K562 (cell line): ENCODE results near the gene THAP11. TPM values are rescaled to one million over a fixed set of nuclear protein-coding genes. Genes with fewer than 3 reads are reported as not detected.

Experiments used
- CGGBP1 ChIP-seq: fragments of 250-450 bp; sonication (Bioruptor Pico); IDR thresholded peaks from 2 replicates; pipeline ENCODE4 v1.9.0; 2021; ENCODE audit warnings: mild to moderate bottlenecking
- HCFC1 ChIP-seq: IDR thresholded peaks from 2 replicates; pipeline ENCODE4 v1.6.1; 2012; ENCODE audit warnings: low read depth, low read length, improper control_type of control experiment
- HDAC2 ChIP-seq: fragments of 450-650 bp; IDR thresholded peaks from 2 replicates; pipeline ENCODE4 v1.6.1; 2016; ENCODE audit warnings: mild to moderate bottlenecking
- HIVEP1 ChIP-seq: fragments of 250-450 bp; sonication (Bioruptor Pico); IDR thresholded peaks from 2 replicates; pipeline ENCODE4 v1.4.0; 2020; ENCODE audit warnings: mild to moderate bottlenecking
- HNRNPK ChIP-seq: fragments of 200-400 bp; formaldehyde crosslinking; IDR thresholded peaks from one replicate; pipeline ENCODE4 v1.6.1; 2018; ENCODE audit warnings: mild to moderate bottlenecking, low read depth, low read length; ENCODE audit not compliant: poor library complexity, severe bottlenecking
- MECOM ChIP-seq: fragments of 250-450 bp; sonication (Bioruptor Pico); IDR thresholded peaks from 2 replicates; pipeline ENCODE4 v1.8.0; 2022; ENCODE audit warnings: inconsistent platforms
- MLLT1 ChIP-seq, 2 experiments: fragments of 450-650 bp; IDR thresholded peaks; 2 replicates each; pipeline ENCODE4 v1.6.1; 2016
- MTA3 ChIP-seq: fragments of 450-650 bp; formaldehyde crosslinking; IDR thresholded peaks from 2 replicates; pipeline ENCODE4 v1.6.1; 2017; ENCODE audit warnings: mild to moderate bottlenecking, borderline replicate concordance
- NFRKB ChIP-seq: fragments of 450-650 bp; IDR thresholded peaks from 2 replicates; pipeline ENCODE4 v1.6.1; 2016; ENCODE audit warnings: low read depth
- TAF9B ChIP-seq: fragments of 450-650 bp; IDR thresholded peaks from 2 replicates; pipeline ENCODE4 v1.6.1; 2018; ENCODE audit warnings: mild to moderate bottlenecking; ENCODE audit not compliant: partially characterized antibody
- TBL1XR1 ChIP-seq, 2 experiments: IDR thresholded peaks; 2 replicates each; pipeline ENCODE4 v1.6.1; 2012; ENCODE audit warnings: improper control_type of control experiment in 2 of 2, low read length in 2 of 2, mild to moderate bottlenecking in 1 of 2
- ZNF511 ChIP-seq: sonication (generic); formaldehyde crosslinking; IDR thresholded peaks from 2 replicates; pipeline ENCODE4 v1.8.0; 2022; ENCODE audit warnings: mild to moderate bottlenecking, missing genetic modification reagents
- polyA plus RNA-seq, 8 experiments: library from polyadenylated mRNA; depleted of rRNA in 4 of 8; stranded (reverse) in 5 of 8; unstranded in 3 of 8; fragments of >200 nt; fragmentation: Nextera tagmentation in 2 of 8; fragmentation: Illumina TruSeq in 1 of 8; extraction: Ambion mirVana in 2 of 8; extraction: Trizol in 1 of 8; gene quantifications; 2 replicates each; pipeline versions ENCODE4 v1.2.1 to v1.2.3, GENCODE V29; 2011 to 2014; ENCODE audit warnings: inconsistent platforms in 1 of 8, missing spikeins in 1 of 8
- total RNA-seq, 7 experiments: library from RNA; depleted of rRNA in 6 of 7; stranded (reverse); fragments of >200 nt in 6 of 7; fragmentation: Illumina TruSeq in 2 of 7; extraction: Trizol in 2 of 7; gene quantifications; 2 replicates each; pipeline versions ENCODE4 v1.2.1 to v1.2.3, GENCODE V29; 2011 to 2021; ENCODE audit warnings: low replicate concordance in 1 of 7
- TF ChIP-seq, protein P1 (sequence below): sonication (generic); formaldehyde crosslinking; IDR thresholded peaks from 2 replicates; pipeline ENCODE4 v1.8.0; 2022; ENCODE audit warnings: mild to moderate bottlenecking, missing genetic modification reagents
- TF ChIP-seq, protein P2 (sequence below), 3 experiments: fragments of 200-800 bp in 1 of 3; fragments of 250-450 bp in 1 of 3; fragments of 450-650 bp in 1 of 3; sonication (Bioruptor Pico) in 1 of 3; sonication (Bioruptor generic) in 1 of 3; formaldehyde crosslinking in 1 of 3; IDR thresholded peaks; 2 replicates each; pipeline versions ENCODE4 v1.6.1 to v1.8.0; 2016 to 2022; ENCODE audit warnings: mild to moderate bottlenecking in 2 of 3, missing genetic modification characterization in 2 of 3, missing compliant biosample characterization in 1 of 3, moderate library complexity in 1 of 3

Gene THAP11
- total and polyA plus RNA-seq, 9 of the 15 experiments (the other 6 are each of a cell fraction or from before 2014, with no cell fraction given) = 2.4 to 31.6 (median 21.4) TPM

GRCh38 chr16:67833415-67834241 is 8.5 kb upstream of the THAP11 start (continued):
- TF ChIP-seq MLLT1 (IDR thresholded peaks at IDR 0.05) (no peak), MECOM (CRISPR knock-in tag) (no peak), HNRNPK (no peak), HIVEP1 (CRISPR knock-in tag) (no peak), ZNF511 (peak; percentile 94), HCFC1 (peak; percentile 99), NFRKB (peak; percentile 45; the same call in 1 of the 2 replicates), HDAC2 (no peak; the same call in 1 of the 2 replicates), TAF9B (peak; percentile 75), MTA3 (peak; percentile 50; the same call in 1 of the 2 replicates), TBL1XR1 (IDR thresholded peaks at IDR 0.05; ENCODE audit: low read length in 2 of 2) (peak in 1 of 2 experiments; percentile 79; a peak in 1 of 4 replicates), CGGBP1 (no peak)
- TF ChIP-seq, protein P1, sequence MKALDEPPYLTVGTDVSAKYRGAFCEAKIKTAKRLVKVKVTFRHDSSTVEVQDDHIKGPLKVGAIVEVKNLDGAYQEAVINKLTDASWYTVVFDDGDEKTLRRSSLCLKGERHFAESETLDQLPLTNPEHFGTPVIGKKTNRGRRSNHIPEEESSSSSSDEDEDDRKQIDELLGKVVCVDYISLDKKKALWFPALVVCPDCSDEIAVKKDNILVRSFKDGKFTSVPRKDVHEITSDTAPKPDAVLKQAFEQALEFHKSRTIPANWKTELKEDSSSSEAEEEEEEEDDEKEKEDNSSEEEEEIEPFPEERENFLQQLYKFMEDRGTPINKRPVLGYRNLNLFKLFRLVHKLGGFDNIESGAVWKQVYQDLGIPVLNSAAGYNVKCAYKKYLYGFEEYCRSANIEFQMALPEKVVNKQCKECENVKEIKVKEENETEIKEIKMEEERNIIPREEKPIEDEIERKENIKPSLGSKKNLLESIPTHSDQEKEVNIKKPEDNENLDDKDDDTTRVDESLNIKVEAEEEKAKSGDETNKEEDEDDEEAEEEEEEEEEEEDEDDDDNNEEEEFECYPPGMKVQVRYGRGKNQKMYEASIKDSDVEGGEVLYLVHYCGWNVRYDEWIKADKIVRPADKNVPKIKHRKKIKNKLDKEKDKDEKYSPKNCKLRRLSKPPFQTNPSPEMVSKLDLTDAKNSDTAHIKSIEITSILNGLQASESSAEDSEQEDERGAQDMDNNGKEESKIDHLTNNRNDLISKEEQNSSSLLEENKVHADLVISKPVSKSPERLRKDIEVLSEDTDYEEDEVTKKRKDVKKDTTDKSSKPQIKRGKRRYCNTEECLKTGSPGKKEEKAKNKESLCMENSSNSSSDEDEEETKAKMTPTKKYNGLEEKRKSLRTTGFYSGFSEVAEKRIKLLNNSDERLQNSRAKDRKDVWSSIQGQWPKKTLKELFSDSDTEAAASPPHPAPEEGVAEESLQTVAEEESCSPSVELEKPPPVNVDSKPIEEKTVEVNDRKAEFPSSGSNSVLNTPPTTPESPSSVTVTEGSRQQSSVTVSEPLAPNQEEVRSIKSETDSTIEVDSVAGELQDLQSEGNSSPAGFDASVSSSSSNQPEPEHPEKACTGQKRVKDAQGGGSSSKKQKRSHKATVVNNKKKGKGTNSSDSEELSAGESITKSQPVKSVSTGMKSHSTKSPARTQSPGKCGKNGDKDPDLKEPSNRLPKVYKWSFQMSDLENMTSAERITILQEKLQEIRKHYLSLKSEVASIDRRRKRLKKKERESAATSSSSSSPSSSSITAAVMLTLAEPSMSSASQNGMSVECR = peak; percentile 95
- TF ChIP-seq, protein P2, sequence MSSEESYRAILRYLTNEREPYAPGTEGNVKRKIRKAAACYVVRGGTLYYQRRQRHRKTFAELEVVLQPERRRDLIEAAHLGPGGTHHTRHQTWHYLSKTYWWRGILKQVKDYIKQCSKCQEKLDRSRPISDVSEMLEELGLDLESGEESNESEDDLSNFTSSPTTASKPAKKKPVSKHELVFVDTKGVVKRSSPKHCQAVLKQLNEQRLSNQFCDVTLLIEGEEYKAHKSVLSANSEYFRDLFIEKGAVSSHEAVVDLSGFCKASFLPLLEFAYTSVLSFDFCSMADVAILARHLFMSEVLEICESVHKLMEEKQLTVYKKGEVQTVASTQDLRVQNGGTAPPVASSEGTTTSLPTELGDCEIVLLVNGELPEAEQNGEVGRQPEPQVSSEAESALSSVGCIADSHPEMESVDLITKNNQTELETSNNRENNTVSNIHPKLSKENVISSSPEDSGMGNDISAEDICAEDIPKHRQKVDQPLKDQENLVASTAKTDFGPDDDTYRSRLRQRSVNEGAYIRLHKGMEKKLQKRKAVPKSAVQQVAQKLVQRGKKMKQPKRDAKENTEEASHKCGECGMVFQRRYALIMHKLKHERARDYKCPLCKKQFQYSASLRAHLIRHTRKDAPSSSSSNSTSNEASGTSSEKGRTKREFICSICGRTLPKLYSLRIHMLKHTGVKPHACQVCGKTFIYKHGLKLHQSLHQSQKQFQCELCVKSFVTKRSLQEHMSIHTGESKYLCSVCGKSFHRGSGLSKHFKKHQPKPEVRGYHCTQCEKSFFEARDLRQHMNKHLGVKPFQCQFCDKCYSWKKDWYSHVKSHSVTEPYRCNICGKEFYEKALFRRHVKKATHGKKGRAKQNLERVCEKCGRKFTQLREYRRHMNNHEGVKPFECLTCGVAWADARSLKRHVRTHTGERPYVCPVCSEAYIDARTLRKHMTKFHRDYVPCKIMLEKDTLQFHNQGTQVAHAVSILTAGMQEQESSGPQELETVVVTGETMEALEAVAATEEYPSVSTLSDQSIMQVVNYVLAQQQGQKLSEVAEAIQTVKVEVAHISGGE (CRISPR knock-in tag; IDR thresholded peaks at IDR 0.05) = peak in 1 of 3 experiments; percentile 57; a peak in 1 of 6 replicates
